DMS79 treated with DMSO at 0.1 percent for 48 hours (cell line): ENCODE results near the gene ZNF708.
"Not testable (repeated sequence)": the region's sequence is repeated elsewhere in the genome, so short reads cannot be mapped to it uniquely, and the experiment has no call there.

ENCODE experiments used
- DNase-seq: peaks from one replicate; lab custom pipeline; 2025; lab: John Stamatoyannopoulos, UW

ZNF708 gene

GRCh38 chr19:21328885-21329605 lies at the start of gene ZNF708:
Gene ZNF708 (minus strand): TSS chr19:21329410. CDS start chr19:21329212, 198 bp downstream.
- DNase-seq: peak; percentile 90

GRCh38 chr19:21362291-21362690 lies 33.1 kb upstream of the ZNF708 start:
- no peak for DNase-seq

GRCh38 chr19:21358768-21359451 lies 29.7 kb upstream of the ZNF708 start, which contains the start of gene ZNF738:
Gene ZNF738 (plus strand): TSS chr19:21359000. CDS start chr19:21359141, 141 bp downstream.
- DNase-seq: peak; percentile 94

GRCh38 chr19:21352830-21353229 lies 23.6 kb upstream of the ZNF708 start:
- DNase-seq: no peak

GRCh38 chr19:21344841-21345240 lies 15.6 kb upstream of the ZNF708 start:
- DNase-seq: not testable (repeated sequence)

GRCh38 chr19:21335721-21336120 lies 6.5 kb upstream of the ZNF708 start:
- no peak for DNase-seq

GRCh38 chr19:21328406-21328805 lies 804 bp downstream of the ZNF708 start:
- DNase-seq: peak; percentile 58

- DNase-seq: no peak
These were observed 3.0 kb downstream of the ZNF708 start for GRCh38 chr19:21326169-21326568.

- no peak for DNase-seq
These were observed 6.2 kb downstream of the ZNF708 start for GRCh38 chr19:21323000-21323399.

GRCh38 chr19:21322528-21322927 lies 6.7 kb downstream of the ZNF708 start:
- no peak for DNase-seq

- no peak for DNase-seq
These were observed 7.2 kb downstream of the ZNF708 start for GRCh38 chr19:21321996-21322395.

- no peak for DNase-seq
These were observed 8.1 kb downstream of the ZNF708 start for GRCh38 chr19:21321134-21321533.

GRCh38 chr19:21317821-21318220 lies 11.4 kb downstream of the ZNF708 start:
- DNase-seq: no peak

- DNase-seq: no peak
These were observed 14.5 kb downstream of the ZNF708 start for GRCh38 chr19:21314676-21315075.

GRCh38 chr19:21312807-21313206 lies 16.4 kb downstream of the ZNF708 start:
- not testable (repeated sequence) for DNase-seq

GRCh38 chr19:21308773-21309172 lies 20.4 kb downstream of the ZNF708 start:
- DNase-seq: no peak

- not testable (repeated sequence) for DNase-seq
These were observed 22.2 kb downstream of the ZNF708 start for GRCh38 chr19:21306881-21307479.

GRCh38 chr19:21293768-21294167 lies 35.4 kb downstream of the ZNF708 start:
- DNase-seq: not testable (repeated sequence)

GRCh38 chr19:21269813-21270212 lies 59.4 kb downstream of the ZNF708 start:
- DNase-seq: no peak

- no peak for DNase-seq
These were observed 64.3 kb downstream of the ZNF708 start for GRCh38 chr19:21264891-21265290.

- DNase-seq: no peak
These were observed 64.8 kb downstream of the ZNF708 start for GRCh38 chr19:21264416-21264815.

GRCh38 chr19:21260848-21261381 lies 68.3 kb downstream of the ZNF708 start:
- DNase-seq: not testable (repeated sequence)
